GM18526 (cell line): Measurements from ENCODE around the gene SLC9B2.

Source experiments
- POLR2A ChIP-seq: IDR thresholded peaks from 3 replicates; pipeline ENCODE4 v1.6.1; 2011; ENCODE audit not compliant: insufficient read length; ENCODE audit errors: extremely low read depth

The SLC9B2 gene

GRCh38 chr4:103050736-103051436 lies 25.7 kb downstream of the SLC9B2 start:
- no peak for TF ChIP-seq POLR2A

- no peak for TF ChIP-seq POLR2A
Observed at GRCh38 chr4:103046416-103047290, 29.9 kb downstream of the SLC9B2 start.

GRCh38 chr4:103044183-103044582 lies 32.4 kb downstream of the SLC9B2 start:
- no peak for TF ChIP-seq POLR2A

DNA sequence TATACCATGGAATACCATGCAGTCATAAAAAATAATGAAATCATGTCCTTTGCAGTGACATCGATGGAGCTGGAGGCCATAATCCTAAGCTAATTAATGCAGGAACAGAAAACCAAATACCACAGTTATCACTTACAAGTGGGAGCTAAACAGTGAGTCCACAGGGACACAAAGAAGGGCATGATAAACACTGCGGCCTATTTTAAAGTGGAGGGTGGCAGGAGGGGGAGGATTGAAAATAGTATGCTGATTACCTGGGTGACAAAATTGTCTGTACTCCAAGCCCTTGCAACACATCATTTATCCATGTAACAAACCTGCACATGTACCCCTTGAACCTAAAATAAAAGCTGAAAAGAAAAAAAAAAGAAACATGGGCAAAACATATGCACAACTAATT lies 40.4 kb downstream of the SLC9B2 start:
- TF ChIP-seq POLR2A, result no peak

- no peak for TF ChIP-seq POLR2A
Observed at GRCh38 chr4:103032574-103032973, 44.0 kb downstream of the SLC9B2 start.

- TF ChIP-seq POLR2A, result no peak
Observed at GRCh38 chr4:103030791-103031190, 45.8 kb downstream of the SLC9B2 start.

- TF ChIP-seq POLR2A, result no peak
Observed at GRCh38 chr4:103029300-103029699, 47.3 kb downstream of the SLC9B2 start.

DNA sequence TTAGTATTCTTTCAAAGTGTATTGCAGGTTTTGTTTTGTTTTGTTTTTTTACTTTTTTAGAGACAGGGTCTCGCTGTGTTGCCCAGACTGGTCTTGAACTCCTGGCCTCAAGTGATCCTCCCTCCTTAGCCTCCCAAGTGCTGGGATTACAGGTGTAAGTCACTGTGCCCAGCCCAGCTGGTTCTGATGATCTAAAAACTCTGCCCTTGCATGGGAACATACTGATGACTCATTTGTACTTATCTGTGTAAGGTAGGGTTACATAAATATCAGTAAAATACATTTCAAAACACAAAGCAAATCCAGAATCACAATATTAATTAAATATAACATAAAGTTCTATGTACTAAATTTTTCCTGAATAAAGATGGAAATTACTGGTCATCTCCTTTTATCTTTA lies 49.7 kb downstream of the SLC9B2 start:
- TF ChIP-seq POLR2A, result no peak

DNA sequence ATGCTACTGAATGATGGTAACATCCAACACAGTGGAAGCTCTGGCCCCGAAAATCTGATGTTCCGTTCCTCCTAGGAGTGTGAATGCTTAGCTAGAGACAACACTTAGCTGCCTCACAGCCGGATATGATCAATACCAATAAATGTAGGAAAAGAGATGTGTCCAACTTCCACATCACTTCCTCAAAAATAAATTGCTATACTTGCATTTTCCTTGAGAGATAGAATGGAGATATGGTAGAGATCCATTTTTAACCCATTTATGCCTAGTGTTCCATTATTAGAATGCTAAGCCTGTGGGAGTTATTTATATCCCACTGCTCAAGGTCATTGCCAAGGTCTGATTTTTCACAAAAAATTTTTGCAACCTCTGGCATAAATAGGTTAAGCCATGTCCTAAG lies 51.6 kb downstream of the SLC9B2 start:
- no peak for TF ChIP-seq POLR2A

GRCh38 chr4:103021120-103021519 lies 55.4 kb downstream of the SLC9B2 start:
- no peak for TF ChIP-seq POLR2A

GRCh38 chr4:103019308-103020124 lies 57.0 kb downstream of the SLC9B2 start, which contains the start of gene SLC9B1:
TSS of gene SLC9B1 (minus strand) at chr4:103019705. CDS start at chr4:102991711, 27,994 bp downstream.
- peak; percentile 84 for TF ChIP-seq POLR2A

GRCh38 chr4:103018391-103019307 lies 57.9 kb downstream of the SLC9B2 start:
- TF ChIP-seq POLR2A, result no peak

DNA sequence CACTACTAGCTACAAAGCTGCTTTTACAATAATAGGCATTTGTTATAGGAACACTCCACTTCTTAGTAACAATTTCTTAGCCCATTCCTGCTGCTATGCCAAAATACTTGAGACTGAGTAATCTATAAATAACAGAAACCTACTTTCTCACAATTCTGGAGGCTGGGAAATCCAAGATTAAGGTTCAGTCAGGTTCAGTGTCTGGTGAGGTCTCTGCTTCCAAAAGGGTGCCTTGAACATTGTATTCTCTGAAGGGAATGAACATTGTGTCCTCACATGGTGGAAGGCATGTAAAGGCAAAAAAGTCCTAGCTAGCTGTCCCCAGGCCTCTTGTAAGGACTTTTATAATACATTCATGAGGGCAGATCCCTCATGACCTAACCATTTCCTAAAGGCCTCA lies 64.0 kb downstream of the SLC9B2 start:
- no peak for TF ChIP-seq POLR2A

- TF ChIP-seq POLR2A, result no peak
Observed at GRCh38 chr4:103012060-103012459, 64.5 kb downstream of the SLC9B2 start.
